H1 (cell line): ENCODE measurements around the gene ELP5. TPM values are rescaled to one million over a fixed set of nuclear protein-coding genes. Genes with fewer than 3 reads are reported as not detected.
A peak's percentile ranks its signal among the peaks of the same experiment; 100 is the strongest.

ENCODE experiments used
- CTCF ChIA-PET: fragments of 300-600 bp; sonication (Branson Sonifier 250); formaldehyde crosslinking; loops from one replicate; lab custom pipeline; 2021; ENCODE audit not compliant: partially characterized antibody; lab: Charles Lee
- POLR2A ChIA-PET: fragments of 300-600 bp; sonication (Branson Sonifier 250); formaldehyde crosslinking; loops from one replicate; lab custom pipeline; 2021; ENCODE audit warnings: inconsistent platforms; ENCODE audit not compliant: partially characterized antibody; lab: Charles Lee
- DNase-seq, 2 experiments: peaks; one replicate each; pipeline versions ENCODE4 v3.0.0 to v3.0.0-alpha.2; 2010 to 2022; ENCODE audit warnings: low spot score in 2 of 2, low read depth in 1 of 2, mixed read lengths in 1 of 2
- FAIRE-seq: peaks from 2 replicates; lab custom pipeline; 2011; peaks lifted over from hg19 to GRCh38; lab: Jason Lieb, UNC
- H2AFZ ChIP-seq: 2 replicates; pipeline ENCODE4 v1.8.1; 2012; ENCODE audit warnings: low read length, inconsistent platforms
- H2AK5ac ChIP-seq: 2 replicates; pipeline ENCODE4 v1.6.1; 2013; ENCODE audit warnings: low read depth, low read length
- H2BK120ac ChIP-seq: replicated peaks from 2 replicates; pipeline ENCODE3; 2013; ENCODE audit warnings: low read depth, low read length, inconsistent platforms
- H2BK12ac ChIP-seq: 2 replicates; pipeline ENCODE4 v1.6.1; 2013; ENCODE audit warnings: low read depth, low read length
- H2BK15ac ChIP-seq: 2 replicates; pipeline ENCODE4 v1.6.1; 2013; ENCODE audit warnings: low read length
- H2BK20ac ChIP-seq: 2 replicates; pipeline ENCODE4 v1.6.1; 2013; ENCODE audit warnings: low read length
- H2BK5ac ChIP-seq: 2 replicates; pipeline ENCODE4 v1.6.1; 2013; ENCODE audit warnings: low read depth, low read length
- H3K14ac ChIP-seq: 2 replicates; pipeline ENCODE4 v1.6.1; 2013; ENCODE audit warnings: inconsistent platforms; ENCODE audit not compliant: insufficient read length
- H3K18ac ChIP-seq: 2 replicates; pipeline ENCODE4 v1.6.1; 2013; ENCODE audit warnings: low read length; ENCODE audit errors: extremely low read depth
- H3K23ac ChIP-seq: 2 replicates; pipeline ENCODE4 v1.6.1; 2013; ENCODE audit warnings: inconsistent platforms; ENCODE audit not compliant: insufficient read length
- H3K23me2 ChIP-seq: 2 replicates; pipeline ENCODE4 v1.6.1; 2013; ENCODE audit warnings: low read depth, low read length
- H3K27ac ChIP-seq: 2 replicates; pipeline ENCODE4 v1.6.1; 2011; ENCODE audit warnings: low read depth, low read length, inconsistent platforms
- H3K27me3 ChIP-seq, 4 experiments: replicated peaks in 1 of 4; 1 replicate in 1 of 4; 2 replicates in 3 of 4; pipeline versions ENCODE4 v1.6.1 to v1.8.1; 2011 to 2013; ENCODE audit warnings: low read length in 3 of 4, mild to moderate bottlenecking in 3 of 4, inconsistent platforms in 2 of 4, mixed read lengths in 2 of 4, moderate library complexity in 1 of 4; ENCODE audit not compliant: control insufficient read depth in 3 of 4, insufficient read depth in 3 of 4; ENCODE audit errors: extremely low read depth in 1 of 4
- H3K36me3 ChIP-seq, 4 experiments: 2 replicates each; pipeline versions ENCODE4 v1.6.1 to v1.8.1; 2011 to 2013; ENCODE audit warnings: mild to moderate bottlenecking in 4 of 4, low read length in 3 of 4, moderate library complexity in 2 of 4, control low read depth in 1 of 4, inconsistent platforms in 1 of 4; ENCODE audit not compliant: insufficient read depth in 4 of 4, control insufficient read depth in 2 of 4
- H3K4ac ChIP-seq: replicated peaks from 2 replicates; pipeline ENCODE3; 2013; ENCODE audit warnings: low read length, low read depth, mixed read lengths, inconsistent platforms; ENCODE audit not compliant: insufficient read length
- H3K4me1 ChIP-seq, 4 experiments: replicated peaks in 1 of 4; 1 replicate in 1 of 4; 2 replicates in 3 of 4; pipeline versions ENCODE4 v1.6.1 to v1.8.1; 2011 to 2013; ENCODE audit warnings: low read length in 3 of 4, inconsistent platforms in 2 of 4, mixed read lengths in 1 of 4; ENCODE audit not compliant: insufficient read depth in 4 of 4, control insufficient read depth in 3 of 4
- H3K4me2 ChIP-seq, 2 experiments: 2 replicates each; pipeline versions ENCODE4 v1.6.1 to v1.8.1; 2011 to 2013; ENCODE audit warnings: low read depth in 2 of 2, low read length in 2 of 2, control low read depth in 1 of 2, inconsistent platforms in 1 of 2, mild to moderate bottlenecking in 1 of 2; ENCODE audit not compliant: insufficient read depth in 1 of 2
- H3K4me3 ChIP-seq, 4 experiments: fragments of 200-600, 300-600 bp in 1 of 4; sonication (generic), shearing (Covaris generic), sonication (Bioruptor Twin) in 1 of 4; 2 replicates each; pipeline versions ENCODE4 v1.5.1 to v1.8.1; 2011 to 2016; ENCODE audit warnings: low read length in 4 of 4, low read depth in 3 of 4, control low read depth in 2 of 4, inconsistent platforms in 2 of 4, mild to moderate bottlenecking in 2 of 4, mixed read lengths in 1 of 4, moderate library complexity in 1 of 4; ENCODE audit not compliant: insufficient read depth in 2 of 4; ENCODE audit errors: extremely low read depth in 1 of 4
- H3K56ac ChIP-seq: replicated peaks from 2 replicates; pipeline ENCODE3; 2013; ENCODE audit warnings: low read depth, mild to moderate bottlenecking, mixed read lengths, low read length, inconsistent platforms; ENCODE audit not compliant: insufficient read length
- H3K79me1 ChIP-seq: 2 replicates; pipeline ENCODE4 v1.6.1; 2013; ENCODE audit warnings: low read depth, low read length, control low read depth
- H3K79me2 ChIP-seq, 2 experiments: 2 replicates each; pipeline versions ENCODE4 v1.6.1 to v1.8.1; 2012 to 2013; ENCODE audit warnings: low read length in 2 of 2, mild to moderate bottlenecking in 2 of 2, inconsistent platforms in 1 of 2; ENCODE audit not compliant: insufficient read depth in 2 of 2, control insufficient read depth in 1 of 2
- H3K9ac ChIP-seq, 4 experiments: replicated peaks in 1 of 4; 1 replicate in 1 of 4; 2 replicates in 3 of 4; pipeline versions ENCODE4 v1.6.1 to v1.8.1; 2011 to 2013; ENCODE audit warnings: low read depth in 3 of 4, low read length in 3 of 4, control low read depth in 2 of 4, mild to moderate bottlenecking in 2 of 4, moderate library complexity in 2 of 4, inconsistent platforms in 1 of 4; ENCODE audit errors: extremely low read depth in 1 of 4
- H3K9me3 ChIP-seq, 2 experiments: 2 replicates each; pipeline versions ENCODE4 v1.6.1 to v1.8.1; 2012 to 2013; ENCODE audit warnings: mild to moderate bottlenecking in 2 of 2, moderate library complexity in 2 of 2, control low read depth in 1 of 2, inconsistent platforms in 1 of 2, low read depth in 1 of 2, low read length in 1 of 2, mixed read lengths in 1 of 2; ENCODE audit not compliant: insufficient read depth in 2 of 2
- H4K20me1 ChIP-seq, 2 experiments: replicated peaks in 1 of 2; 2 replicates each; pipeline versions ENCODE3 to v1.8.1; 2011 to 2013; ENCODE audit warnings: inconsistent platforms in 2 of 2, low read length in 2 of 2, mild to moderate bottlenecking in 1 of 2; ENCODE audit not compliant: insufficient read depth in 2 of 2, control insufficient read depth in 1 of 2
- H4K5ac ChIP-seq: 2 replicates; pipeline ENCODE4 v1.6.1; 2013; ENCODE audit warnings: low read length, low read depth, mixed read lengths, inconsistent platforms; ENCODE audit not compliant: insufficient read length
- H4K8ac ChIP-seq: 2 replicates; pipeline ENCODE4 v1.8.0; 2013; ENCODE audit warnings: mild to moderate bottlenecking, moderate library complexity, low read length, inconsistent platforms; ENCODE audit not compliant: insufficient read depth; ENCODE audit errors: extremely low read depth
- H4K91ac ChIP-seq: replicated peaks from 2 replicates; pipeline ENCODE3; 2013; ENCODE audit warnings: low read length, mixed read lengths, inconsistent platforms; ENCODE audit not compliant: insufficient read length
- POLR2A ChIP-seq, 2 experiments: IDR thresholded peaks; 1 replicate in 1 of 2; 2 replicates in 1 of 2; pipeline ENCODE4 v1.6.1; 2011; ENCODE audit warnings: low read depth in 2 of 2, low read length in 2 of 2, mild to moderate bottlenecking in 2 of 2; ENCODE audit errors: control extremely low read depth in 1 of 2
- POLR2AphosphoS5 ChIP-seq: IDR thresholded peaks from 2 replicates; pipeline ENCODE4 v1.6.1; 2011; ENCODE audit warnings: low read depth, low read length
- TCF12 ChIP-seq: IDR thresholded peaks from 2 replicates; pipeline ENCODE4 v1.6.1; 2011; ENCODE audit warnings: low read depth, mild to moderate bottlenecking, low read length
- WGBS, 2 experiments: shearing (Covaris generic) in 1 of 2; methylation state at CpG; one replicate each; pipeline versions ENCODE4 v1.1.6 to v1.1.7; 2013 to 2015; ENCODE audit warnings: low lambda C conversion rate in 2 of 2, mixed read lengths in 2 of 2, inconsistent platforms in 1 of 2, low coverage in 1 of 2, missing lambda C conversion rate in 1 of 2; ENCODE audit not compliant: insufficient replicate concordance in 2 of 2, insufficient coverage in 1 of 2, insufficient read length in 1 of 2; ENCODE audit errors: extremely low coverage in 1 of 2, missing lambda C conversion rate in 1 of 2; 5-methylcytosine and 5-hydroxymethylcytosine counted together
- polyA plus RNA-seq, 7 experiments: library from polyadenylated mRNA; depleted of rRNA in 3 of 7; stranded (reverse) in 5 of 7; unstranded in 2 of 7; fragments of >200 nt in 5 of 7; fragments of 200-250 nt in 2 of 7; gene quantifications; 1 replicate in 5 of 7; 2 replicates in 1 of 7; 4 replicates in 1 of 7; pipeline versions ENCODE4 v1.2.1 to v1.2.3, GENCODE V29; 2011 to 2013; ENCODE audit warnings: missing spikeins in 2 of 7, mixed read lengths in 2 of 7
- total RNA-seq: library from RNA; stranded (reverse); fragmentation: NEBNext Ultra II Directional; extraction: Animal tissue kit (Norgen Biotek cat#: 25700); gene quantifications from 2 replicates; pipeline ENCODE4 v1.2.1, GENCODE V29; 2021

The ELP5 gene
- total and polyA plus RNA-seq, 2 of the 8 experiments (the other 6 are each of a cell fraction or from before 2014, with no cell fraction given): 75.4 to 107 TPM

DNA sequence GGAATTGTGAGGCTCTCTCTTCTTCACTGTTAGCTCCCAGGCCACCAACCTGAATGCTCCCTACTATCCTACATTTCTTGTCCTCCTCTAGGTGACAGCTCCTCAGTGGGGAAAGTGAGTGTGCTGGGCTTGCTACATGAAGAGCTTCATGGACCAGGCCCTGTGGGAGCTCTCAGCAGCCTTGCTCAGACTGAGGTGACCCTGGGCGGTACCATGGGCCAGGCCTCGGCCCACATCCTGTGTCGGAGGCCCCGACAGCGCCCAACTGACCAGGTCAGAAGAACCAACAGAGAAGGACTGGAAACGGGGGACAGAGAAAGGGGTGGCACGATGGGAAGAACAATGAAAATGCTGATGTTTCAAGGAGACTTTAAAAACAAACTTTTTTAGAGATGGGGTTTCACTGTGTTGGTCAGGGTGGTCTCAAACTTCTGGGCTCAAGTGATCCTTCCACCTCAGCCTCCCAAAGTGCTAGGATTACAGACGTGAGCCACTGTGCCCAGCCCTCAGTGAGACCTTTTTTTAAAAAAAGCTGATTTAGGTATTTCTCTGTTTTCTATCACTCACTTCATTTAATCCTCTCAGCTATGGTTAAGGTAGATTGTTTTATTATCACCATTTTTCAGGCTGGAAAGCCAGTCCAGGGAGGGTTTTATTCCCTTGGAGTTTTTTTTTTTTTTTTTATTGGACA lies 4.9 kb downstream of the ELP5 start:
- H2BK12ac ChIP-seq: no peak overlapping the region
- H3K36me3 ChIP-seq: peaks cover 2 to 41% (median 21%) of the 10 kb centered on the region in 4 experiments
- H2AK5ac ChIP-seq: no peak overlapping the region
- H2BK15ac ChIP-seq: no peak overlapping the region
- no peaks in the 10 kb centered on the region for H3K9me3 ChIP-seq
- no peak overlapping the region for H4K91ac ChIP-seq
- TF ChIP-seq POLR2AphosphoS5: peak; percentile 77; the same call in 1 of the 2 replicates
- TF ChIP-seq TCF12: no peak
- peak in 1 of 2 experiments; percentile 89; a peak in 2 of 3 replicates for TF ChIP-seq POLR2A (IDR thresholded peaks at IDR 0.05; ENCODE audit: control extremely low read depth in 1 of 2, low read depth in 2 of 2, low read length in 2 of 2)
- no peak overlapping the region for H4K5ac ChIP-seq
- no peak overlapping the region for H3K18ac ChIP-seq
- no peak overlapping the region for H3K23ac ChIP-seq
- peaks cover 6 to 13% of the 10 kb centered on the region in 2 experiments for H4K20me1 ChIP-seq
- ChIA-PET POLR2A (interaction anchor here (0.6 to 13.7 kb wide), 21 partner anchors 8 to 319 kb away, joined by 3 to 161 read pairs (median 4); partner anchors contain the start of genes ACADVL, ACAP1, DLG4 and DVL2), CTCF (interaction anchor here (0.6 to 2.5 kb wide), 6 partner anchors 9 to 423 kb away, joined by 3 to 9 read pairs (median 4); no protein-coding TSS in a partner anchor)
- H2BK5ac ChIP-seq: no peak overlapping the region
- peaks cover 11% of the 10 kb centered on the region for H3K79me1 ChIP-seq
- H3K79me2 ChIP-seq: peaks cover 0 to 42% of the 10 kb centered on the region in 2 experiments; a peak in 2 of 4 replicates
- H2AFZ ChIP-seq: no peak overlapping the region
- no peak overlapping the region for H3K4me3 ChIP-seq
- 95% methylated on average over 8 of the region's 8 CpGs; no CpG with 5 or more reads in 1 of the 2 experiments for WGBS, 2 experiments
- no peak overlapping the region for H4K8ac ChIP-seq
- DNase-seq: no peak
- H3K4ac ChIP-seq: no peak overlapping the region
- H3K27me3 ChIP-seq: no peaks in the 10 kb centered on the region
- no peak for FAIRE-seq
- no peak overlapping the region for H3K9ac ChIP-seq
- no peak overlapping the region for H2BK120ac ChIP-seq
- no peak overlapping the region for H2BK20ac ChIP-seq
- no peak overlapping the region for H3K4me2 ChIP-seq
- H3K56ac ChIP-seq: no peak overlapping the region
- no peak overlapping the region for H3K27ac ChIP-seq
- H3K4me1 ChIP-seq: peaks cover 3 to 7% (median 4%) of the 10 kb centered on the region in 4 experiments; a peak in 6 of 7 replicates
- H3K14ac ChIP-seq: no peak overlapping the region
- peaks cover 12% of the 10 kb centered on the region; the same call in 1 of the 2 replicates for H3K23me2 ChIP-seq
